ENCODE measurements around the gene MRPL17.

- TF ChIP-seq, protein P1, sequence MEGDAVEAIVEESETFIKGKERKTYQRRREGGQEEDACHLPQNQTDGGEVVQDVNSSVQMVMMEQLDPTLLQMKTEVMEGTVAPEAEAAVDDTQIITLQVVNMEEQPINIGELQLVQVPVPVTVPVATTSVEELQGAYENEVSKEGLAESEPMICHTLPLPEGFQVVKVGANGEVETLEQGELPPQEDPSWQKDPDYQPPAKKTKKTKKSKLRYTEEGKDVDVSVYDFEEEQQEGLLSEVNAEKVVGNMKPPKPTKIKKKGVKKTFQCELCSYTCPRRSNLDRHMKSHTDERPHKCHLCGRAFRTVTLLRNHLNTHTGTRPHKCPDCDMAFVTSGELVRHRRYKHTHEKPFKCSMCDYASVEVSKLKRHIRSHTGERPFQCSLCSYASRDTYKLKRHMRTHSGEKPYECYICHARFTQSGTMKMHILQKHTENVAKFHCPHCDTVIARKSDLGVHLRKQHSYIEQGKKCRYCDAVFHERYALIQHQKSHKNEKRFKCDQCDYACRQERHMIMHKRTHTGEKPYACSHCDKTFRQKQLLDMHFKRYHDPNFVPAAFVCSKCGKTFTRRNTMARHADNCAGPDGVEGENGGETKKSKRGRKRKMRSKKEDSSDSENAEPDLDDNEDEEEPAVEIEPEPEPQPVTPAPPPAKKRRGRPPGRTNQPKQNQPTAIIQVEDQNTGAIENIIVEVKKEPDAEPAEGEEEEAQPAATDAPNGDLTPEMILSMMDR (IDR thresholded peaks at IDR 0.05) = no peak
- no peak for TF ChIP-seq POLR2A (IDR thresholded peaks at IDR 0.05)
Observed at GRCh38 chr11:6686006-6686405, 2.9 kb upstream of the MRPL17 start.

Data from sigmoid colon (tissue), 3 donors.